Keratinocyte (primary cell): ENCODE measurements around the gene MPPE1. TPM values are rescaled to one million over a fixed set of nuclear protein-coding genes. Genes with fewer than 3 reads are reported as not detected.

Experiments
- DNase-seq: peaks from one replicate; pipeline ENCODE4 v3.0.0-alpha.2; 2011; ENCODE audit warnings: low read depth, missing footprints, low spot score
- FAIRE-seq: peaks from 2 replicates; lab custom pipeline; 2011; peaks lifted over from hg19 to GRCh38; lab: Jason Lieb, UNC
- H2AFZ ChIP-seq: 2 replicates; pipeline ENCODE4 v1.6.0; 2012; ENCODE audit warnings: low read length, control low read depth, inconsistent platforms; ENCODE audit not compliant: control insufficient read depth
- H3K27ac ChIP-seq: 2 replicates; pipeline ENCODE4 v1.5.1; 2011; ENCODE audit warnings: low read length; ENCODE audit not compliant: control insufficient read depth, insufficient read depth
- H3K27me3 ChIP-seq: 3 replicates; pipeline ENCODE4 v1.6.0; 2011; ENCODE audit warnings: low read length; ENCODE audit not compliant: control insufficient read depth, insufficient read depth; ENCODE audit errors: extremely low read depth
- H3K36me3 ChIP-seq, 2 experiments: 2 replicates in 1 of 2; 3 replicates in 1 of 2; pipeline ENCODE4 v1.5.1; 2011; ENCODE audit warnings: low read length in 2 of 2, mild to moderate bottlenecking in 1 of 2; ENCODE audit not compliant: control insufficient read depth in 2 of 2, insufficient read depth in 2 of 2; ENCODE audit errors: extremely low read depth in 1 of 2
- H3K4me1 ChIP-seq: 3 replicates; pipeline ENCODE4 v1.5.1; 2011; ENCODE audit warnings: low read length; ENCODE audit not compliant: control insufficient read depth, insufficient read depth; ENCODE audit errors: extremely low read depth
- H3K4me2 ChIP-seq: 3 replicates; pipeline ENCODE4 v1.6.0; 2011; ENCODE audit warnings: low read depth, low read length; ENCODE audit not compliant: control insufficient read depth, insufficient read depth; ENCODE audit errors: extremely low read depth
- H3K4me3 ChIP-seq, 3 experiments: fragments of 200-600 bp in 1 of 3; sonication (generic) in 1 of 3; 2 replicates in 2 of 3; 3 replicates in 1 of 3; pipeline ENCODE4 v1.5.1; 2011 to 2016; ENCODE audit warnings: low read length in 3 of 3, mild to moderate bottlenecking in 3 of 3, control low read depth in 2 of 3, inconsistent platforms in 1 of 3, low read depth in 1 of 3, mixed read lengths in 1 of 3, mixed run types in 1 of 3, moderate library complexity in 1 of 3; ENCODE audit not compliant: control insufficient read depth in 2 of 3, insufficient read depth in 2 of 3; ENCODE audit errors: extremely low read depth in 1 of 3
- H3K79me2 ChIP-seq: 2 replicates; pipeline ENCODE4 v1.6.0; 2012; ENCODE audit warnings: low read length; ENCODE audit not compliant: control insufficient read depth, insufficient read depth
- H3K9ac ChIP-seq: 3 replicates; pipeline ENCODE4 v1.6.0; 2011; ENCODE audit warnings: low read length; ENCODE audit not compliant: control insufficient read depth, insufficient read depth; ENCODE audit errors: extremely low read depth
- H3K9me1 ChIP-seq: 3 replicates; pipeline ENCODE4 v1.6.0; 2011; ENCODE audit warnings: low read length; ENCODE audit not compliant: control insufficient read depth, insufficient read depth; ENCODE audit errors: extremely low read depth
- H3K9me3 ChIP-seq: 2 replicates; pipeline ENCODE4 v1.5.1; 2012; ENCODE audit warnings: low read depth, low read length; ENCODE audit not compliant: control insufficient read depth
- H4K20me1 ChIP-seq: 3 replicates; pipeline ENCODE4 v1.6.0; 2011; ENCODE audit warnings: low read length; ENCODE audit not compliant: control insufficient read depth, insufficient read depth; ENCODE audit errors: extremely low read depth
- EZH2 ChIP-seq: IDR thresholded peaks from one replicate; pipeline ENCODE4 v1.6.1; 2012; ENCODE audit warnings: inconsistent platforms, mild to moderate bottlenecking, low read length, moderate library complexity
- dilution Hi-C: fragments of 300-500 bp; cut with MboI; formaldehyde crosslinking; loops from one replicate; pipeline ENCODE4 v1.7.0; 2020; ENCODE audit warnings: low sequenced_read_pairs; ENCODE audit not compliant: extremely low pct_ligation_motif_present
- polyA plus RNA-seq, 5 experiments: library from polyadenylated mRNA; depleted of rRNA in 3 of 5; stranded (reverse) in 3 of 5; stranded (forward) in 1 of 5; unstranded in 1 of 5; fragments of >200 nt; gene quantifications; 1 replicate in 1 of 5; 2 replicates in 3 of 5; 3 replicates in 1 of 5; pipeline versions ENCODE4 v1.2.1 to v1.2.3, GENCODE V29; 2011 to 2012; ENCODE audit warnings: missing spikeins in 2 of 5, low read depth in 1 of 5, low replicate concordance in 1 of 5
- TF ChIP-seq, protein P1 (sequence below), 3 experiments: IDR thresholded peaks in 1 of 3; conservative IDR thresholded peaks in 1 of 3; optimal IDR thresholded peaks in 1 of 3; 2 replicates in 2 of 3; 3 replicates in 1 of 3; pipeline versions ENCODE3 to v1.5.1; 2011; ENCODE audit warnings: low read length in 3 of 3, mild to moderate bottlenecking in 3 of 3, moderate library complexity in 2 of 3, control low read depth in 1 of 3, inconsistent platforms in 1 of 3; ENCODE audit not compliant: insufficient read depth in 2 of 3; ENCODE audit errors: extremely low read depth in 1 of 3

The MPPE1 gene
- polyA plus RNA-seq, 1 donor (not counting 4 experiments of a cell fraction or from before 2014, with no cell fraction given): 21.0 TPM

DNA sequence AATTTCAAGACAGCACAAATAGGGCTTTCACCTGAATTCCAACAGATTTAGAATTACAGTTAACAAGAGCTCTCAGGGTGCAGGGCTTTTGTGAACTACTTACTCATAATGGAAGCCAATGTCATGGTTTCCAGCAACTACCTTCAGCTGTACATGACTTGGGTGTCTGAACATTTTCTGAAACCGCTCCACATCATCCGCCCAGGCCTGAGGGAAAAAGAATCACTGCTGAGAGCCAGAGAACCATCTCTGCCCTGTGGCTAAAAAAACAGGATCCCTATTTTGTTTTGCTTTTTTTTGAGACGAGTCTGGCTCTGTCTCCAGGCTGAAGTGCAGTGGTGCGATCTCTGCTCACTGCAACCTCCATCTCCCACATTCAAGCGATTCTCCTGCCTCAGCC is 18.8 kb downstream of the MPPE1 start:
- Histone ChIP-seq H3K9me3 (no peaks in the 10 kb centered on the region), H3K4me2 (no peak overlapping the region), H3K4me1 (peaks cover 9% of the 10 kb centered on the region), H3K9me1 (no peaks in the 10 kb centered on the region), H3K9ac (no peak overlapping the region), H3K36me3 (peaks cover 11 to 19% of the 10 kb centered on the region in 2 experiments), H3K27ac (no peak overlapping the region), H4K20me1 (no peaks in the 10 kb centered on the region), H3K4me3 (no peak overlapping the region), H2AFZ (no peak overlapping the region), H3K27me3 (no peaks in the 10 kb centered on the region), H3K79me2 (no peaks in the 10 kb centered on the region)
- dilution Hi-C loops: no loop called here
- TF ChIP-seq, protein P1, sequence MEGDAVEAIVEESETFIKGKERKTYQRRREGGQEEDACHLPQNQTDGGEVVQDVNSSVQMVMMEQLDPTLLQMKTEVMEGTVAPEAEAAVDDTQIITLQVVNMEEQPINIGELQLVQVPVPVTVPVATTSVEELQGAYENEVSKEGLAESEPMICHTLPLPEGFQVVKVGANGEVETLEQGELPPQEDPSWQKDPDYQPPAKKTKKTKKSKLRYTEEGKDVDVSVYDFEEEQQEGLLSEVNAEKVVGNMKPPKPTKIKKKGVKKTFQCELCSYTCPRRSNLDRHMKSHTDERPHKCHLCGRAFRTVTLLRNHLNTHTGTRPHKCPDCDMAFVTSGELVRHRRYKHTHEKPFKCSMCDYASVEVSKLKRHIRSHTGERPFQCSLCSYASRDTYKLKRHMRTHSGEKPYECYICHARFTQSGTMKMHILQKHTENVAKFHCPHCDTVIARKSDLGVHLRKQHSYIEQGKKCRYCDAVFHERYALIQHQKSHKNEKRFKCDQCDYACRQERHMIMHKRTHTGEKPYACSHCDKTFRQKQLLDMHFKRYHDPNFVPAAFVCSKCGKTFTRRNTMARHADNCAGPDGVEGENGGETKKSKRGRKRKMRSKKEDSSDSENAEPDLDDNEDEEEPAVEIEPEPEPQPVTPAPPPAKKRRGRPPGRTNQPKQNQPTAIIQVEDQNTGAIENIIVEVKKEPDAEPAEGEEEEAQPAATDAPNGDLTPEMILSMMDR (optimal IDR thresholded peaks at IDR 0.05 in 1 of 3, IDR thresholded peaks at IDR 0.05 in 1 of 3, conservative IDR thresholded peaks at IDR 0.05 in 1 of 3; ENCODE audit: extremely low read depth in 1 of 3, insufficient read depth in 2 of 3, low read length in 3 of 3): no peak
- TF ChIP-seq EZH2: no peak
- no peak for DNase-seq
- FAIRE-seq: no peak

DNA sequence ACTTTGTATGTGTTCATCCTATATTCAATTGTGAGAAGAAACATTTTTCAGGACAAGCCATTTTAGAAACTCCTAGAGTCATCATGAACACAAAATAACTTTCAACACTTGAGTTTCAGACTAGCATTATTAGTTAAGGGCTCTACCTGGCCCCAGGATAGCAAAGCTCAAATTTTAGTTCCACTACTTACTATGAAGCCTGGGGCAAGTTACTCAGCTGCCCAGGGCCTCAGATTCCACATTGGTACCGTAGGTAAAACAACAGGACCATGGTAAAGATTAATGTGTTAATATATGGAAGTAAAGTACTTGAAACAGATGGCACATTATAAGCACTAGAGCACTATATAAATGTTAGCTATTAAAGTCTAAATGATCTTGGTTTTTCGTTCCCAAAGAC is 19.4 kb downstream of the MPPE1 start:
- Histone ChIP-seq H3K9me3 (no peaks in the 10 kb centered on the region), H3K27ac (no peak overlapping the region), H3K4me2 (no peak overlapping the region), H3K4me3 (no peak overlapping the region), H3K27me3 (no peaks in the 10 kb centered on the region), H3K9ac (no peak overlapping the region), H3K9me1 (no peaks in the 10 kb centered on the region), H4K20me1 (no peaks in the 10 kb centered on the region), H3K4me1 (peaks cover 9% of the 10 kb centered on the region), H3K79me2 (no peaks in the 10 kb centered on the region), H3K36me3 (peaks cover 11 to 19% of the 10 kb centered on the region in 2 experiments), H2AFZ (no peak overlapping the region)
- FAIRE-seq: no peak
- no peak for DNase-seq
- TF ChIP-seq, protein P1 (optimal IDR thresholded peaks at IDR 0.05 in 1 of 3, IDR thresholded peaks at IDR 0.05 in 1 of 3, conservative IDR thresholded peaks at IDR 0.05 in 1 of 3; ENCODE audit: extremely low read depth in 1 of 3, insufficient read depth in 2 of 3, low read length in 3 of 3): no peak
- no peak for TF ChIP-seq EZH2
- dilution Hi-C loops: no loop called here
